ENCODE results near the gene FBXO3.

The FBXO3 gene

GRCh38 chr11:33778675-33779074 is 4.4 kb upstream of the FBXO3 start:
- no peak for DNase-seq (ENCODE audit: extremely low spot score)
- ChIA-PET CTCF (no interaction called here), POLR2A (no interaction called here)
- no peak for TF ChIP-seq CTCF (IDR thresholded peaks at IDR 0.05; ENCODE audit: control extremely low read depth, extremely low read depth, low read depth, missing control alignments)

GRCh38 chr11:33777906-33778305 is 3.6 kb upstream of the FBXO3 start:
- no peak for DNase-seq (ENCODE audit: extremely low spot score)
- CTCF ChIA-PET: interaction anchor here (1.0 kb wide), 1 partner anchor 31 kb away, joined by 3 read pairs; no protein-coding TSS in a partner anchor

GRCh38 chr11:33775832-33776470 is 1.6 kb upstream of the FBXO3 start:
- peak; percentile 26 for DNase-seq (ENCODE audit: extremely low spot score)
- ChIA-PET POLR2A (no interaction called here), CTCF (interaction anchor here (1.4 to 3.4 kb wide), 3 partner anchors 8 to 34 kb away, joined by 4 to 10 read pairs (median 9); no protein-coding TSS in a partner anchor)
- TF ChIP-seq CTCF (IDR thresholded peaks at IDR 0.05; ENCODE audit: control extremely low read depth, extremely low read depth, low read depth, missing control alignments): no peak

More at GRCh38 chr11:33777906-33778305, 3.6 kb upstream of the FBXO3 start:
- POLR2A ChIA-PET: interaction anchor here (0.6 kb wide), 1 partner anchor 764 kb away, joined by 3 read pairs; no protein-coding TSS in a partner anchor
- TF ChIP-seq CTCF (IDR thresholded peaks at IDR 0.05; ENCODE audit: control extremely low read depth, extremely low read depth, low read depth, missing control alignments): no peak

- TF ChIP-seq CTCF (IDR thresholded peaks at IDR 0.05; ENCODE audit: control extremely low read depth, extremely low read depth, low read depth, missing control alignments): no peak
- ChIA-PET CTCF (interaction anchor here (1.3 to 3.4 kb wide), 4 partner anchors 9 to 33 kb away, joined by 3 to 10 read pairs (median 6); no protein-coding TSS in a partner anchor), POLR2A (no interaction called here)
- DNase-seq (ENCODE audit: extremely low spot score): no peak
These were observed 1.1 kb upstream of the FBXO3 start for GRCh38 chr11:33775467-33775807.

DNA sequence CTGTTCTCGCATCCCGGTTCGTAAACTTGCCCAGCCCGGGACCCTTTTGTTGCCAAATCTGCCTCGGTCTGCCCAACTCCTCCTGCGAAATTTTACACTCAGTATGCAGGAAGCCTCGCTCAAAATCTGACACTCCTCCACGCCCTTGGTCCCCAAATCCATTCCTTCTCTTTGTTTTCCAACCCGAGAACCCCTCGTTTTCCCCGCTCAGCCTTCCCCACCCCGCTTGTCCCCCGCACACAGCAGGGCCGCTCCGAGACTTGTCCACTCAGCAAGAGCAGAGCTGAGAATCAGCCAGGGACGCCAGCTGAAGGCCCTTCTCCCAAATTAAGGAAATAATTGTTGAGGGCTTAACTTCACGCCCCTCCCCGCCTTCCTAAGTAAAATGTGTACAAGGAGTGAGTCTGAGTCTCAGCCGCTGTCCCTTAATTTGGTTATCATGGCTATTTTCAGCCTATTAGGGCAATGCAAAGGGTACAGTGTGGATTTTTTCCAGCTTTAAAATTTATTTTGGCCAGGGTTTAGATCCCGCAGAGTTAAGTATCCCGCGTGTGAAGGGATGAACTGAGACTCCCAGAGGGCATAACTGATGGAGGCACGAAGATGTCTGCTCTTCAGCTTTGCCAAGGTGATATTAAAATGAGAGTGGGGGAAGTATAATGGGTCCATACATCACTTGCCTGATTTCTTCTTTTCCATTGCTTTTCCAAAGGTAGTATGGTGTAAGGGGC is 581 bp upstream of the FBXO3 start:
- no peak for DNase-seq (ENCODE audit: extremely low spot score)
- ChIA-PET CTCF (interaction anchor here (1.3 to 3.4 kb wide), 4 partner anchors 9 to 33 kb away, joined by 3 to 10 read pairs (median 6); no protein-coding TSS in a partner anchor), POLR2A (interaction anchor here (0.7 kb wide), 1 partner anchor 72 kb away, joined by 5 read pairs; no protein-coding TSS in a partner anchor)
- no peak for TF ChIP-seq CTCF (IDR thresholded peaks at IDR 0.05; ENCODE audit: control extremely low read depth, extremely low read depth, low read depth, missing control alignments)

DNA sequence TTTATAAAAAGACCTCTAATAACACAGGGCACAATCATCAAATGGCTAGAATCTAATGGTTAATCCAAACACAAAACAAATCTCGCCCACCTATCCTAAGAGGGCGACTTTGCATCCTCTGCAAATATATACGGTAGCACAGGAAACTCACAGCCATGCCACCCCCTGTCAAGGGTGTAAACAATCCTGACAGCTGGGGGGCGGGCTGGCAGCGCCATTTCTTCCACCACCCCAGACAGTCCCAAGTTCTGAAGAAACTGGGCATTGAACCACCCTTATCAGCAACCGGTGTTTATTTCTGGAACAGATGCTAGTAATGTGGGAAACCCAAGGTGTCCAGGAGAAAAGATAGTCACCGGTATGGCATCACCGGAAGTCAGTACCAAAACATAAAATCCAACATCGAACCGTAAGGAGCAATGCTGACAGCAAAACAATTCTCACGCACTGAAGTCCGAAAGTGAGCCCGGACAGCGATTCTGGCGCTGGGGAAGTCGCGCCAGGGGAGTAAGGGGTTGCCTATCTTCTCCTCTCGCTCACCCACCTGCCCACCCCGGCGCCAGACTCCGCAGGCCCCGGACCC is 825 bp downstream of the FBXO3 start:
- CTCF ChIA-PET: interaction anchor here (1.2 to 3.4 kb wide), 4 partner anchors 12 to 78 kb away, joined by 3 to 10 read pairs (median 4); no protein-coding TSS in a partner anchor
- POLR2A ChIA-PET: no interaction called here
- no peak for TF ChIP-seq CTCF (IDR thresholded peaks at IDR 0.05; ENCODE audit: control extremely low read depth, extremely low read depth, low read depth, missing control alignments)
- DNase-seq (ENCODE audit: extremely low spot score): peak; percentile 36

Data from GM10248 (cell line).